CD4-positive, alpha-beta T cell treated with Interleukin-6 at 100 ng/mL for 8 hours (primary cell): ENCODE results near the gene PYHIN1.
A peak's percentile ranks its signal among the peaks of the same experiment; 100 is the strongest.

ENCODE experiments used
- DNase-seq: peaks from one replicate; pipeline ENCODE4 v3.0.0-alpha.2; 2020; ENCODE audit warnings: mixed read lengths, low spot score

Gene PYHIN1

DNA sequence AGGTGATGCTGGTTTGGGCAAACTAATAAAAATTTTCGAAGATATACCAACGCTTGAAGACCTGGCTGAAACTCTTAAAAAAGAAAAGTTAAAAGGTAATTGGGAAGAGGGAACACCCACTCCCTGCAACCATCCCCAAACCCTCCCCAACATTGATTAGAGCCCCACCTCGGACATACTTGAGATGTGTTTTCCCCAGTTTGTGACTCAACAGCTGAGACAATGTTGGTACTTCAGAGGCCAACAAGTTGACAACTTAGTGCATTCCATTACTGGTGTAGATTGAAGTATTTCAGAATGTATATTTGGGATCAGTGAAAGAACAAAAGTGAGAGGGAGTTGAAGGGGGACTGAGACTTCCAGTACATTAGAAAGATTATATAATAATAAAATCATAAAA, 83.5 kb downstream of the PYHIN1 start:
- DNase-seq: no peak

DNA sequence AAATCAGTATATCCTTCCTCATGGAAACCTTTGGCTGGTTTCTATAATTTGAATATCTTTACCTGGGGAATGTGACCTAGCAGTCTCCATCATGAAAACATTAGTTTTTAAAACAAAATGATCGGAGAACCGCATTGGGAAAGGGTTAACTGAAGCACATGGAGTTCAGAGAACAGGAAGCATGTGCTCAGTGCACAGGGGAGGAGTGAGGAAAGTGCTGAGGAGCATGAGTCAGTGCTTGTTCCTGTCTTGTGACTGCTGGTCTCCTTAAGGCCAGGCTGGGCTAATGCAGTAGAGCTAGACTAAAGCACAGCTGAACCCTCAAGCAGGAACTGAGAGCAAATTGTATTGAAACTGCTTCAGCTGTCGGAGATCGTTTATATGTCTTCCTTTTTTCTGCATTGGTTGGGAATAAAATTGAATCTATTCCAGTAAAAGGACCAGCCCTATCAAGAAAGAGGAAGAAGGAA, 84.1 kb downstream of the PYHIN1 start:
- peak; percentile 81 for DNase-seq

DNA sequence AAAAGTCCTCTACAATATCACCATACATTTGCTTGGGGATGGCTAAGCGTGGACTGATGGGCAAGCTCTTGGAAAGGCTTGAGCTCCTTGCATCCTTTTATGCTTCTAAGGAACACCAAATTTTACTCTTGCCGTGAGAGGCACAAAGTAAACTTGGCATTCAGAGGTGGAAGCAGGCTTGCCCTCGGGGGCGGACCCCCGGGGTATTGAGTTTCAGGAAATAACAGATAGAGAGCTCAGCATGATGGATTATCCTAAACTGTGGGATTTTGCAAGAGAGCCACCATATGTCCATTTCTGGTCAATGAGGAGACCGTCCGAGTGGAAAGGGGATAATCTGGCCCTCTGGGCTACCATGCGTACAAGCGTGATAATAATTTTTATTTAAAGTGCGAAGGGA, 92.4 kb downstream of the PYHIN1 start:
- no peak for DNase-seq

DNA sequence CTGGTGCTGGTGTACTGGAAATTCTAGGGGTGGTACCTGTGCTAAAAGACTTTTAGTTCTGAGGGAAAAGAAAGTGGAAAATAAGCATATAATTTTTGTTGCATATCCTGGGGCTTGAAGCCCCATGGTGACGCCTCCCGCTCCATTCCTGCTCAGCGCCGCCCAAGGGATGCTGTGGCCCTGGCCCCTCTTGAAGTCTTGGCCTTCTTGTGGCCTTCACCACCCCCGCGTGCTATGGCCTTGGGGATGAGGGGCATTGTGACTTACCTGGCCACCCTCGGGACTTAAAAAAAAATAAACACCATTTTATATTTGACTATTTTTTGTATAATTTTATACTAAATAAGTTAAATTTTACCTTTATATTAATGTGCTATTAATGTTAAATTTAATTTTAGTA, 93.7 kb downstream of the PYHIN1 start:
- DNase-seq: no peak
